SKM-1 treated with dmso at 0.1 percent for 144 hours (cell line): Measurements from ENCODE around the gene TIMP2.
A peak's percentile ranks its signal among the peaks of the same experiment; 100 is the strongest.
"Not testable (repeated sequence)": the region's sequence is repeated elsewhere in the genome, so short reads cannot be mapped to it uniquely, and the experiment has no call there.

ENCODE experiments used
- DNase-seq: peaks from one replicate; lab custom pipeline; 2025; ENCODE audit not compliant: unreplicated experiment; lab: John Stamatoyannopoulos, UW

TIMP2 gene

DNA sequence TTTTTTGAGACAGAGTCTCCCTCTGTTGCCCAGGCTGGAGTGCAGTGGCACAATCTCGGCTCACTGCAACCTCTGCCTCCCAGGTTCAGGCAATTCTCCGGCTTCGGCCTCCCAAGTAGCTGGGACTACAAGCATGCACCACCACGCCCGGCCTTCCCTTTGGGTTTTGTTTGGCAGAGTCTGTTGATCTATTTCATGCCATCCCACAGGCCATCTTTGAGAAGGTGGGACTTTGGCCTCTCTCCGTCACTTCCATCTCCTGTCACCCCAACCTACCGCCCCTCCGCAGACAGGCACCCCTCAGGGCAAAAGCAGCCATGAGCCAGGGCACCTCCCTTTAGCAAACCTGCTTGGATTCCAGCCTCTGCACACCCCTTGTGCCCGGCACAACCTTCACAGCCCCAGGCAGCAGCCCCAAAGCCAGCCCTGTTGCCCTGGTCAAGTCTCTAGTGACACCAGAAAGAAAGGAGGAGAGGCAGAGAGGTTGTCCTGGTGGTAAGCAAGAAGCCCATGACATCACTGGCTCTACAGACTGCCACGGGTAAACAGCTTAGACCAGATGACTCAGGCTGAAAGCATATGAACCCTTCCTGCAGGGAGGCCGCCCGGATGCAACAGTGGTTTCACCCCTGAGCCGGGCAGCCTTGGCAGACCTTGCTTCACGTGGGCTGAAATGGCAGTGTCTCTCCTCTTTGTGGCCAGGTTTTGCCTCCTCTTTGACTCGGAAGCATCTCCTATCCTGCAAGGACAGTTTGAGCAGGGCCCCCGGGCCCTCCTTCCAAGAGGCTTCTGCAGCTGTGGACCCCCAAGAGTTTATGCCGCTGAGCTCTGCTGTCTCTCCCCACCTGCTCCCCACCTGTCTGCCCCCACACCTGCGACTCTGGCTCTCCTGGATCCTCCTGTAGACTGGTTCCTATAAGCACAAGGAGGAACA lies 8.1 kb upstream of the TIMP2 start:
- DNase-seq: peak; percentile 22

DNA sequence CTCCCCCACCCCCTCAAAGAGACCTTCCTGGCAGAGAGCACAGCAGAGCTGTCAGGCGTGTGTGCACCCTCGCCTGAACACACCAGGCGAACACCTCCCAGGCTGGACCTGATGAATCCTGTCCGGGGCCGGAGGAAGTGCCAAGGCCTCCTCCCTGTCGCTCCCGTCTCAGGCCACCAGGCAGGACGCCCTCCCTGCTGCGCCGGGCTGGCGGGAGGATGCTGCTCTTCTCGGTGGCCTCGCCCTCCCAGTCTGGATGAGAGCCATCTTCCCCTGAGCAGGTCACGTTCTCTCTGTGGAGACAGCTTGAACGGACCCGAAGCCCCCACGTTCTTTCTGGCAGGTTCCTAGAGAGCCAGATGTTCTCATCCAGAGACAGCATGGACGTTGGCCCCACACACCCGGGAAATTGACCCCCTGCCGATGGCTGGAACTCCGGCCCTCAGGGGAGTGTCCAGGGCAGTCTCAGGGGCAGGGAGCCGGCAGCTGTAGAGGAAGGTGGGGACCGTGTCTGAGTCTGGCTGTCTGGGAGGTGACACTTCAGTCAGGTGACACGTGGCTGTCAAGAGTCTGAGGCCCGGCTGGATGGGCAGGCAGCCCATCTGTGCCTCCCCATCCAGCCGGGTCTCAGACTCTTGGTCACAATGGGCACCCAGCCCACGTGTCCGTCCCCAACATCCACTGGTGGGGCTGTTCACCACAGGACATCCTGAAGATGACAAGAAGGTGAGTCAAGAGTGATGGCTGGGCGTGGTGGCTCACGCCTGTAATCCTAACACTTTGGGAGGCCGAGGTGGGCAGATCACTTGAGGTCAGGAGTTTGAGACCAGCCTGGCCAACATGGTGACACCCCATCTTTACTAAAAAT lies 5.0 kb upstream of the TIMP2 start:
- no peak for DNase-seq

- DNase-seq: peak; percentile 54
These were observed 722 bp upstream of the TIMP2 start for GRCh38 chr17:78925662-78926555.

- no peak for DNase-seq
These were observed 571 bp downstream of the TIMP2 start for GRCh38 chr17:78924481-78925151.

DNA sequence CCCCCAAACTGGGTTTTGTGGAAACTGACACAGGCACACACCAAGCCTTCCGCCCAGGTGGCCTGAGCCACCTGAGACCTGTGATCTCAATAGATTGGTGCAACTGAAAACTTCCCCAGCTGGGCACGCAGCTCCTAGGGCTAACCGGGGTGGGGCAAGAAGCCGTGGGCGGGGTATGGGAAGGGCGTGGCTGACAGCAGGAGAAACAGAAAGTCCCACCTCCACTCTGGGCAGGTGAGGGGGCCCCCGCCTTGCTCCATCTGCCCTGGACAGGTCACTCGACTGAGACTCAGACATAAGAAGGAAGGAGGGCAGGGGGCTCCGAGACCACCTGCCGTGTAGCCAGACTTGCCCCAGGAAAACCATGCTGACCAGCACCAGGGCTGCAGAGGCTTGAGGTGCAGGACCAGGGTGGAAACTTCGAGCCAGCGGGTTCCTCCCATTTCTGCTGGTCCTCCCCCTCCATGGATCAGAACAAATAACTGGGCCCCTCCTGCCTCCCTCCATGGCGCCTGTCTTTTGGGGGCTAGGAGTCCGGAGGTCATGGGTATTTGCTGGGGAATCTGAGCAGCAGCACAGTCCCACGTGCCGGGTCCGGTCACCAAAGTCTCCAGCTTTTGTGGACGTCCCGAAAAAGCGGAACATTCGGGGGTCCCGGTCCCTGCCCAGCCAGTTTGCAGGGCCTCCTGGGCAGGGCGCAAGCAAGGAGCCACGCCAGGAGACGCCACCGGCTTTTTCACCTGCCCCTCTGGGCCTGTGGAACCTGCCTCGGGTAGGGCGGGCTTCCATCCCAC lies 1.3 kb downstream of the TIMP2 start:
- peak; percentile 32 for DNase-seq

DNA sequence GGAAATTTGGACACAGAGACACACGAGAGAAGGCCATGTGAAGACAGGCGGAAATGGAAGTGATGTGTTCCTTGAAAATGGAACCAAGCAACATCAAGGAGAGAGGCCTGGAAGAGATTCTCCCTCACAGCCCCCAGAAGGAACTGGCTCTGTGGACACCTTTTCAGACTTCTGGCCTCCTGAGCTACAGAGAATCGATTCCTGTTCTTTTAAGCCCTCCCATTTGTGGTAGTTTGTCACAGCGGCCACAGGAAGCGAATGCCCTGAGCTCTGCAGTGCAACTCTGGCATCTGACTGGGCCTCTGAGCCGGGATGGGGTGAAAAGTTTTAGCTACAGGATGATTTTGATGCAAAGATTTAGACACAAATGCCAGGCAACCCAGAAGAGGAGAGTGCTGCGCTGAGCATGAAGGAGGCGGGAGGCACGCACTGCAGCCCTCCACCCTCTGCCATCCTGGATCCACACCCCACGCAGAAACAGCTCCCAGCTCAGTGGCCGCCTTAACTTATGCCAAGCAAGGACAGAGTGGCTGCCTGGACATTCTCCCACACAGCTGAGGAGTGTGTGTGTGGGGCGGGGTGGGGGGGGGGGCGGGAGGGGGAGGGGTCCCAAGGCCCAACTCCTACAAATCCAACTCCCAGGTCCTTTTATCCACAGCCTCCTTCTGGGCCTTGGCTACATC lies 2.2 kb downstream of the TIMP2 start:
- DNase-seq: peak; percentile 30

GRCh38 chr17:78921437-78921971 lies 3.7 kb downstream of the TIMP2 start:
- DNase-seq: no peak

GRCh38 chr17:78920528-78920927 lies 4.7 kb downstream of the TIMP2 start:
- DNase-seq: no peak

- DNase-seq: no peak
These were observed 5.2 kb downstream of the TIMP2 start for GRCh38 chr17:78919861-78920450.

DNA sequence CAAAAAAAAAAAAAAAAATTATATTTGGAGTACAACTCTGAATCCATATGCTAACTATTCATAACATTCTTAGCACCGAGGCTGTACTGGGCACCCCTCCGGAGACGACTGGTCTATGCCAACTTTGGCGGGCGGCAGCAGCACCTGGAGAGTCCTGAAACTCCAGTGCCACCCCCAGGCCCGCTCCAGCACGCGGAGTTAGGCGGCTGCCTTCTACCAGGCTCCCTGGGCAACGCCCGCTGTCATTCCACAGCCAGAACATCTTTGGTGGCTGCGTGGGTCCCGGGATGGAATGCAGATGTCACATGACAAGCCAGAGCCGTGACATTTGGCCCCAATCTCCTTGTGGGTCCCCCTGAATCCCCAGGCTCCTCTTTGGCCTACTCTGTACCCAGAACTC lies 6.2 kb downstream of the TIMP2 start:
- DNase-seq: no peak

DNA sequence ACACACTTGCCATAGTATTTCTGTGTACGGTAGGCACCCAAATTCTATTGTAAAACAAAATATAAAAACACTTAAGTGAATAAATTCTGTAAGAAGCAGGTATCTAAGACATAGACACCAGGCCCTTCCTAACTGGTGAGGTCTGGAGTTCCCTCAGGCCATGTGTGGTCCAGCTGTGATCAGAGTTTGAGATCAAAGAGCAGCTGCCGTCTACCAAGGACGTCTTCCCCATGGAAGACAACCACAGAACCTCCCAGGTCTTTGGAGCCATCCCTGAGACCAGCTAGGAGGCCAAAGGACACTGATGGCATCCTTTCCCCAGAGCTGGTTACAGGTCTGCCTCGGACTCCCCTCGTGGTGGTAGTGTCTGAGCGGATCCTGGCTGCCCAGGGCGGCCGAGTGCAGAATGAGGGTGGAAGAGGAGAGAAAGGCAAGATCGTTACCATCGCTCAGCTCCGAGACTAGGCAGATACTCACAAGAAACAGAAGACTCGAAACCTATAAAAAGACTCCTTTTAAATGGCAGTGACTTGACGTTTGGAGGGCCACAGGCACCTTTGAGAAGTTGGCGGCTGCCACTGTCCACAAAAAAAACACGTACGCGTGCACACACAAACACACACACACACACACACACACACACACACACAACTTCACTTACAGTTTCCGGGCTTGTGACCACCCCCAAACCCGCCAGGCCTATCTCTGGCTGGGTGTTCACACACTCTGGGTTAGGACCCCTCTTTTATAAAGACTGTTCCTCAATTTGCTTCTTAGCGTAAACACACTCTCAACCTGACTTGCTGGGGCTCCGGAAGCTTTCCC lies 7.5 kb downstream of the TIMP2 start:
- DNase-seq: no peak

GRCh38 chr17:78915872-78916632 lies 9.1 kb downstream of the TIMP2 start:
- peak; percentile 96 for DNase-seq

GRCh38 chr17:78913115-78913514 lies 12.1 kb downstream of the TIMP2 start:
- DNase-seq: no peak

GRCh38 chr17:78912082-78912481 lies 13.1 kb downstream of the TIMP2 start:
- no peak for DNase-seq

- not testable (repeated sequence) for DNase-seq
These were observed 13.6 kb downstream of the TIMP2 start for GRCh38 chr17:78911543-78911942.

DNA sequence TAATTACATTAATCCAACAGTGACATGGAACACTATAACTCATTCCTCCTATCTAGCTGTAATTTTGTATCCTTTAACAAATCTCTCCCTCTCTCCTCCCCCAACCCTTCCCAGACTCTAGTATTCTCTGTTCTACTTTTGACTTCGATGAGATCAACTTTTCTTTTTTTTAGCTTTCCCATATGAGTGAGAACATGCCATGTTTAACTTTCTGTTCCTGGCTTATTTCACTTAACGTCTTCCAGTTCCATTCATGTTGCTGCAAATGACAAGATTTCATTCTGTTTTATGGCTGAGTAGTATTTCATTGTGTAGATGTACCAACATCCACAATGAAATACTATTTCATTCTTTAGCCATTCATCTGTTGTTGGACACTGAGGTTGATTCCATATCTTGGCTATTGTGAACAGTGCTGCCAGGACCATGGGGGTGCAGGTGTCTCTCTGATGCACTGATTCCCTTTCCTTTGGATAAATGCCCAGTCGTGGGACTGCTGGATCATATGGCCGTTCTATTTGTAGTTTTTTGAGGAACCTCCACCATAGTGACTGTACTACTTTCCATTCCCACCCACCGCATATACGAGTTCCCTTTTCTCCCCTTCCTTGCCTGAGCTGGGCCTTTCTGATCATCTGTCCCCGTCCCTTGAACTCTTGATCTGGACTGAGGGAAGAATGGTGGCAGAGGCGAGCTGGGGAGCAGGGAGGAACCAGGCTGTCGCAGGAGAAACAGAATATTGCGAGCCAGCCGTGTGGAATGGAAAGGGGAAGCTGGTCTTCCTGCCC lies 14.5 kb downstream of the TIMP2 start:
- DNase-seq: peak; percentile 90
